Embryonic facial prominence (tissue), 1 donor: Measurements from ENCODE around the gene SERPINA12.

Source experiments
- DNase-seq: peaks from one replicate; pipeline ENCODE4 v3.0.0-alpha.2; 2016; ENCODE audit errors: extremely low spot score

The SERPINA12 gene

GRCh38 chr14:94509356-94509755 is at the start of gene SERPINA12:
TSS of gene SERPINA12 (minus strand) at chr14:94509469. CDS start at chr14:94498397, 11,072 bp downstream.
- DNase-seq: no peak

- DNase-seq: no peak
Measured at GRCh38 chr14:94558842-94559241, 49.6 kb upstream of the SERPINA12 start.

GRCh38 chr14:94557327-94557726 is 48.1 kb upstream of the SERPINA12 start:
- no peak for DNase-seq

- no peak for DNase-seq
Measured at GRCh38 chr14:94555991-94556390, 46.7 kb upstream of the SERPINA12 start.

GRCh38 chr14:94550041-94550440 is 40.8 kb upstream of the SERPINA12 start:
- no peak for DNase-seq

- DNase-seq: no peak
Measured at GRCh38 chr14:94548999-94549985, 40.0 kb upstream of the SERPINA12 start.

GRCh38 chr14:94548131-94548998 is 39.1 kb upstream of the SERPINA12 start:
- DNase-seq: no peak

- DNase-seq: no peak
Measured at GRCh38 chr14:94547726-94548125, 38.5 kb upstream of the SERPINA12 start.

- DNase-seq: no peak
Measured at GRCh38 chr14:94547151-94547680, 37.9 kb upstream of the SERPINA12 start.

- DNase-seq: no peak
Measured at GRCh38 chr14:94545131-94545841, 36.0 kb upstream of the SERPINA12 start.

GRCh38 chr14:94544726-94545125 is 35.5 kb upstream of the SERPINA12 start:
- no peak for DNase-seq

- DNase-seq: no peak
Measured at GRCh38 chr14:94543449-94544124, 34.3 kb upstream of the SERPINA12 start.

GRCh38 chr14:94542811-94543440 is 33.7 kb upstream of the SERPINA12 start:
- DNase-seq: no peak

GRCh38 chr14:94542111-94542810 is 33.0 kb upstream of the SERPINA12 start:
- DNase-seq: no peak

GRCh38 chr14:94541234-94541975 is 32.1 kb upstream of the SERPINA12 start:
- no peak for DNase-seq

GRCh38 chr14:94540031-94540794 is 30.9 kb upstream of the SERPINA12 start:
- DNase-seq: no peak

GRCh38 chr14:94539181-94539580 is 29.9 kb upstream of the SERPINA12 start:
- DNase-seq: no peak

GRCh38 chr14:94538070-94538740 is 28.9 kb upstream of the SERPINA12 start:
- DNase-seq: no peak
